ENCODE results near the gene TMSB10.
"Not testable (repeated sequence)": the region's sequence is repeated elsewhere in the genome, so short reads cannot be mapped to it uniquely, and the experiment has no call there.

TMSB10 gene

DNA sequence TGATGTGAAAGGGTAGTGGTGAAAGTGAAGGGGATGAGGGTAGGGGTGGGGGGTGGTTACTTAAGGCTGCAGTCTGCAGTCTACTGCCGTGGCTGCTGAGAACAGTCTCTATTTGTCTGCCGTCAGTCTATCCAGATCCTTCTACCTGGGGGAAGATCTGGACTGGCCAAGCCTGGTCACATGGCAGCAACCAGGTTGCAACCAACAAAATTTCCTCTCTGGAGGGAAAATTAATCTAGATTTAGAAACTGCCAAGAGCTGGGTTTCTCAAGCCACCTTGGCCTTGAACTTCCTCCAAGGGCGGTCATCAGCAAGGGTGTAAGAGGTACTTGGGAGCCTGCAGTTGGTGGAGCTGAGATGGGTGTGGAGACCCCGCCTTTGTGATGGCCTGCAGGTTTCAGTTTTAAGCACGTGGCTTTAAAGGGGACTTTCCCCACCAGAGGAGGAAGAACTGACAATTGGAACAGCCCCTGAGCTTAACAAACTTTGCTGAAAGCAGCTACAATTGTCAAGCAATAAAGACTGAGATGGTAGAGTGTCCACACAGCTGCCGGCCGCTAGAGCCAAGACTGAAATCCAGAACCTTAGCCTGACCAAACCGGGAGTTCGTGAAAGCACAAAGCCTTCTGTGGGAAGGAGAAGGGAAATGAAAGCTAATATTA, 34.1 kb downstream of the TMSB10 start:
- DNase-seq (ENCODE audit: low read depth) = no peak

DNA sequence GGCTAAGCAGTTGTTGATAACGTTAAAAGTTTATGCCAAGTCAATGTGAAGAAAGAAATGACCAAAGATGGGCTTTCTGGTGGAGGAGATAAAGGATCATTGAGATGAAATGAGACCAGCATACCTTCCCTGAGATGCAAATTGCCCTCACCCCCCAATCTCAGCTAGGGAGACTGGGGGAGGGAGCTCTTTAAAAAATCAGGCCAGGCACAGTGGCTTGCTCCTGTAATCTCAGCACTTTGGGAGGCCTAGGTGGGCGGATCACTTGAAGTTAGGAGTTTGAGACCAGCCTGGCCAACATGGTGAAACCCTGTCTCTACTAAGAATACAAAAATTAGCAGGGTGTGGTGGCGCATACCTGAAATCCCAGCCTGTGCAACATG, 34.6 kb downstream of the TMSB10 start:
- DNase-seq (ENCODE audit: low read depth) = no peak

DNA sequence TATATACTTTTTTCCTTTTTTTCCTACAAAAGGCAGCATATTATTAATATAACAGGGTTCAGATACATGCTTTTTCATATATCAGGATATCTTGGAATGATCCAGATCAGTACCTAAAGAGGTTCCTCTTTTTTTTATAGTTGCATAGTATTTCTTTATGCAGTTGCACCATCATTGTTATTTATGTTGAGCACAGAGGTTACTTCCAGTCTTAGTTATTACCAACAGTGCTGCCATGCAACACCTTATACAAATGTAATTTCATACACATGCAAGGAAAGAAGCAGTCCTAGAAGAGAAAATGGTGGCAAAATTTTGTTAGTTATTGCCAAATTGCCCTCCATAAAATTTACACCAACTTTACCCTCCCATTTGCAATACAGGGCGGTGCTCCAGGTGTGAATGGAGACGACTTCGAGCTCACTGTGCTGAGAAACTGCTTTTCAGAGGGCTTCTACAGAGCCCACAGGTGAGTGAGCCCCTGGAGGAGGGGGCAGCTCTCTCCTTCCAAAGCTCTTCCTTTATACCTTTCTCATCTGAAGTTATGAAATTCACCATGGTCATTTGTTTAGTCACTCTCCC, 35.5 kb downstream of the TMSB10 start:
- DNase-seq (ENCODE audit: low read depth) = no peak

DNA sequence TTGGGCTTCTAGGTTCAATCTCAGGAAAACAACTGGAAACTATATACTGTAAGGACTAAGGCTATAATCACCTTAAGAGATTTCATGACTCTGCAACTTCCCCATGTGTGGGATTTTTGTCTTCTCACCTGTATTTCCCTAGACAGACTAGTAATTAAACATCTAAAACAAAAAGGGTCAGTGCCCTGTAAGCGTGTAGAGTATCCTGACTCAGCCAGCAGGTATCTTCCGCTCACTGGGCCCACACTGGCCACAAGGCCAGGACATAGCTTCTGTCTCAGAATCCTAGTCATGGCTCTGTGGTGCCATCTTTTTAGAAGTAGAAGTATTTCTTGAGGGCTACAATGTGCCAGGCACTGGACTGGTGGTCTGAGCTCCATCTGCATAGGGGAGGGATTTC, 36.7 kb downstream of the TMSB10 start:
- DNase-seq (ENCODE audit: low read depth) = no peak

DNA sequence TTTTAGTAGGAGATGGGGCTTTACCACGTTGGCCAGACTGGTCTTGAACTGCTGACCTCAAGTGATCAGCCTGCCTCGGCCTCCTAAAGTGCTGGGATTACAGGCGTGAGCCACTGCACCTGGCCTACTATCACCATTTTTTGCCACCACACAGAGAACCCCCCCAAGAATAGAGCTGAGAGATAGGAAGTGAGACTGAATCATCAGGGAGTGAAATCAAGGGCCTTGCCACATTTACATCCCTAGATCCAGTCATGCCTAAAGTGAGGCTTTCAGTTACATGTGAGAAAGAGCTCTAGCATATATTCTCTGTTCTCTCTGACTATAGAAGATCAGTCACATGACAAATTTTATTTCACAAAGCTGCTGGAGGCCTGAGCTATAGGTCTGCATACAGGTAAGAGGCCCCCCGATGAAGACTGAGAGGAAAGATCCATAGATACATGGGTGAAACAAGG, 37.5 kb downstream of the TMSB10 start:
- DNase-seq (ENCODE audit: low read depth) = peak; percentile 46

DNA sequence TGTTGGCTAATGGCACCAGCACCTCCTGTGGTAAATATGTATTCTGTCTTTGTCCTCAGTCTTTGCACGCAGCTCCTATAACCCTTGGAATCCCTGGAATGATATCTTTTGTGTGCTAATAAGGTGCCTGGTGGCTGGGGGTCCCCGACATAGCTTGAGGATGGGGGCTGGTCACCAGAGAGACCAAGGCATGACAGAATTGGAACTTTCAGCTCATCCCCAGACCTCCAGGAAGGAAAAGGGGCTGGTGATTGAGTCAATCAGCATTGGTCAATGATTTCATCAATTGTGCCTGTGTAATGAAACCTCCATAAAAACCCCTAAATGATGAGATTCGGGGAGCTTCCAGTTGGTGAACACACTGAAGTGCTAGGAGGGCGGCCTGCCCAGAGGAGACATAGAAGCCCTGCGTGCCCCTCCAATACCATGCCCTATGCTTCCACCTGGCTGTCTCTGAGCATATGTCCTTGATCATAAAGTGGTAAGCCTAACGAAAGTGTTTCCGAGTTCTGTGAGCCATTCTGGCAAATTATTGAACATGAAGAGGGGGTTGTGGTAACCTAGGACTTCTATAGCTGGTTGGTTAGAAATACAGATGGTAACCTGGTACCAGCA, 38.9 kb downstream of the TMSB10 start:
- no peak for DNase-seq (ENCODE audit: low read depth)

DNA sequence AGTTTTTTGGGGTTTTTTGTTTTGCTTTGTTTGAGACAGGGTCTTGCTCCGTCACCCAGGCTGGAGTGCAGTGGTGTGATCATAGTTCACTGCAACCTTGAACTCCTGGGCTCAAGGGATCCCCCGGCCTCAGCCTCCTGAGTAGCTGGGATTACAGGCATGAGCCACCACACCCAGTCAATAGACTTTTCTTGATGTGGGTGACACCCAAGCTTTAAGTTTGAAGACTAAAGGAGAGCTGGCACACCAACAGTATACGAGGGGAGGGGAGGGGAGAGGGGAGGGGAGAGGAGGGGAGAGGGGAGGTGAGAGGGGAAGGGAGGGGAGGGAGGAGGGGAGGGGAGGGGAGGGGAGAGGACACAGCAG, 40.4 kb downstream of the TMSB10 start:
- not testable (repeated sequence) for DNase-seq (ENCODE audit: low read depth)

DNA sequence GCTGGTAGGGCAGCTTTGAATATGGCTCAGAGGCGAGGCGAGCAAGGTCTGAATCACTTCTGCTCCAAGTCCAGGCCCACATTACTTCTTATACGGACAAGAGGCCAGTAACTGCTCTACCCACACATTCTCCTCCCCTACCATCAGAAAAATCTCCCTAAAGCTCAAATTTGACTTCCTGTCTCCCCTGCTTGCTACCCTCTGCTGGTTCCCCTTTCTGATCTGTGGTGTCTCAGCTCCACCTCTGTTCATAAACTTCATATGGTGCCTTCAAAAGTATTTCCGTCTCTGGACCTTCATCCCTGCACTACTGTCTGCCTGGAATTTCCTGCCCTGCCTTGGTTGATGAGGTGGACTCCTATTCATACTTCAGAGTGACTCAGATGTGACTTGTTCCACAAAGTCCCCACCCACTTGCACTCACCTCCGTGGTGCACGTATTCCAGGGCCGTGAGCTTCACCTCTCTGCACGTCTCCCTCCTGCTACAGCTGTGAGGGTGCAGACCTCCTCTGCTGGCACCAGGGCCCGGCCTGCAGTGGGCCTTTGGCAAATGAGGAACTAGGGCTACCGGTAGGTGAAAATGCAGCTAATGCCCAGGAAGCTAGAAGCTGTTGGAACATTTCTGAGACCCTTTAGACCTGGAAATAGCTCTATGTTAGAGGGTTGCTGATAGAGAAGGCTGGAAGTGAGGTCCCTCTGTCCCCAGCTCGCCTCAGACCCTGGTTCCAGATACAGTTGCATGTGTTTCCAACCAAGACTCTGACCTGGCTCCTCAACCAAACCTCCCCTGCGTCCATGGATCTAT, 41.0 kb downstream of the TMSB10 start:
- peak; percentile 91 for DNase-seq (ENCODE audit: low read depth)

DNA sequence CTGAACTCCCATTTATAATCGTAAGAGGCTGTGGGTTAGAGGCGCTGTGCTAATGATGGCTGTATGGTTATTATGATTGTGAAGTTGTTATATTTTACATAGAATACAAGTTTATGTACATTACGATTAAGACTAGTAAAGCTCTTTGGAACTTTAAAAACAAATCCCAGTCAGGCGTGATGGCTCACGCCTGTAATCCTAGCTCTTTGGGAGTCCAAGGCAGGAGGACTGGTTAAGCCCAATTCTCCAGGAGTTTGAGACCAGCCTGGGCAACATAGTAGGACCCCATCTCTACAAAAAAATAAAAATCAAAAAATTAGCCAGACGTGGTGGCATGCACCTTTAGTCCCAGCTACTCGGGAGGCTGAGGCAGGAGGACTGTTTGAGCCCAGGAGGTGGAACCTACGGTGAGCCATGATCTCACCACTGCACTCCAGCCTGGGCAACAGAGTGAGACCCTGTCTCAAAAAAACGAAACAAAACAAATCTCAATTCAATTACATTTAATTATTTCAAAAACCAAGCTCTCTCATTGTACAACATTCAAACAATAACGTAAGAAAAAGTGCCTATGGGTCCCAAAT, 41.6 kb downstream of the TMSB10 start:
- DNase-seq (ENCODE audit: low read depth) = no peak

DNA sequence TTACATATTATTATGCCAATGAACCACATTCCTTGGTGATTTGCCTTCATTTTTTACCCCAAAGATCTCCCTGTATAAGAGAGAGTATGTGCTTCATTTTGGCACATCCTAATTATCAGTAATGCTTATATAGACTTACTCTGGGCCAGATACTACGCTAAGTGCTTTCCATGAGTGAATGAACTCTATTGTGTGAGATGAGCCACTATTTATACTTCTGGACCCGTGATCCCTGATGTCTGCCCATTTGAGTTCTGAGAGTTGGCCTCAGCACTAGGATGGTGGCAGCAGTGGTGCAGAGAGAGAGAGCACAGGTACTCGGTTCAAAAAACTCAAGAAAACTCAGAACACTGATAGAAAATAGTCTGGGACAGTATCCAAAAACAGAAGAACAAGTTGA, 48.1 kb downstream of the TMSB10 start:
- no peak for DNase-seq (ENCODE audit: low read depth)

DNA sequence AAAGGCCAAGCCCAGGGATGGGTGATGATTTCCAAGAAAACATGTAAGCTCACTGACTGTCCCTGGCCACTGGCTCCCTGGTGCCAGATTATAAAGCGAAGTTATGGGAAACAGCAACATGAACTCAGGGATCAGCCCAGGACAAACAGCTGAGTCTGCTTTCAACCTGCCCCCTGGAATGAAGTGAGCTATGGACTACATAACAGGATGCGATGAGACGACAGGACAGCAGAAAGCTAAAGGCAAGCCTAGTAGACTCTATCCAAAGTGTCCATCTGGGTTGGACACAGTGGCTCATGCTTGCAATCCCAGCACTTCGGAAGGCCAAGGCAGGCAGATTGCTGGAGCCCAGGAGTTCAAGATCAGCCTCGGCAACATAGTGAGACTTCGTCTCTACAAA, 48.9 kb downstream of the TMSB10 start:
- DNase-seq (ENCODE audit: low read depth) = no peak
